Stimulated activated CD4-positive, alpha-beta T cell treated with anti-CD3 and anti-CD28 coated beads, Interleukin-1b, Interleukin-23, amount 100 ng/mL, for 4 hours (primary cell): Measurements from ENCODE around the gene PRPS2.

Source experiments
- DNase-seq, 2 donors: peaks; one replicate each; pipeline ENCODE4 v3.0.0-alpha.2; 2020; ENCODE audit warnings: low read depth in 2 of 2

PRPS2 gene

GRCh38 chrX:12814420-12814819 lies 23.2 kb downstream of the PRPS2 start:
- DNase-seq, result no peak

DNA sequence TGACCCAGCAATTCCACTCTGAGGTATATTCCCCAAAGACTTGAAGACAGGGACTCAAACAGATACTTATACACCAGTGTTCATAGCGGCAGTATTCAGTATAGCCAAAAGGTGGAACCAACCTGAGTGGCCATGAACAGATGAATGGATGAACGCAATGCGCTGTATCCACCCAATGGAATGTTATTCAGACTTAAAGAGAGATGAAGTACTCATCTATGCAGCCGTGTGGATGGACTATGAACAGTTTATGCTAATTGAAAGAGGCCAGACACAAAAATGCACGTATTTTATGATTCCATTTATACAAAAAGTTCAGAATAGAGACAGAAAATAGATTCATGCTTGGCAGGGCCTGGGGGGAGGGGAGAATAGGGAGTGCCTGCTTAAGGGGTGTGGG lies 26.3 kb downstream of the PRPS2 start:
- no peak for DNase-seq

GRCh38 chrX:12819222-12819621 lies 28.0 kb downstream of the PRPS2 start:
- no peak for DNase-seq

DNA sequence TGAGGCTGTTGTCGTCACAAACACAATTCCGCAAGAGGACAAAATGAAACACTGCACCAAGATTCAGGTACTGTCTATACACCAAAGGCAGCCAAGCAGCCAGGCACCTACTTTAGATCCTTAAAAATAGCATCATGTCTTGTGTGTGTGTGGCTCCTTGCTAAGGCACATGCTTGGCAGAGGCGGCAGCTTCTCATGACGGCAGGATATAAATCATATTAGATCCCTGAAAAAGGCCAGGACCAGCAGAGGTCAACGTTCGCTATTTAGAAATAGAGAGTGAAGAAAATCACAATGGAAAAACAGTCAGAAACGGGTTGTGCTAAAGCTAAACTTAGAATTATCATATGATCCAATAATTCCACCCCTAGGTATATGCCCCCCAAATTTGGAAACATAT lies 29.5 kb downstream of the PRPS2 start:
- DNase-seq, result no peak

DNA sequence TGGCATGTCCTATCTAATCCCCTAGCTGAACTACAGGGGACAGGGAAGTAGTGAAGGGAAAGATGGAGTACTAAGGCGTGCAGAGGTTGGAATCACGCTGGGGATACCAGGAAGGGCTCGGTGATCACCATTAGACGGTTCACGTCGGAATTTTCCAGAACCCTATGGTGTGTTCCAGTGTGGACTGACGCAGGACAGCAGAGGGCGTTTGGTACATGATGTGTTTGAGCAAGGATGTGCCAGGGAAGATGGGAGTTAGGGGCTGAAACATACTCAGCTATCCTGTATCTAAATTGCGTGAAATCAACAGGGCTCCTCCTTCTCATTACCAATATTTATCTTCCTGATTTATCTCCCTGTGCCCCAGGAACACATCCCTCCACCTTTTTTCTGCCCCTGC lies 33.7 kb downstream of the PRPS2 start:
- no peak for DNase-seq

GRCh38 chrX:12825801-12826200 lies 34.6 kb downstream of the PRPS2 start:
- DNase-seq, result no peak

DNA sequence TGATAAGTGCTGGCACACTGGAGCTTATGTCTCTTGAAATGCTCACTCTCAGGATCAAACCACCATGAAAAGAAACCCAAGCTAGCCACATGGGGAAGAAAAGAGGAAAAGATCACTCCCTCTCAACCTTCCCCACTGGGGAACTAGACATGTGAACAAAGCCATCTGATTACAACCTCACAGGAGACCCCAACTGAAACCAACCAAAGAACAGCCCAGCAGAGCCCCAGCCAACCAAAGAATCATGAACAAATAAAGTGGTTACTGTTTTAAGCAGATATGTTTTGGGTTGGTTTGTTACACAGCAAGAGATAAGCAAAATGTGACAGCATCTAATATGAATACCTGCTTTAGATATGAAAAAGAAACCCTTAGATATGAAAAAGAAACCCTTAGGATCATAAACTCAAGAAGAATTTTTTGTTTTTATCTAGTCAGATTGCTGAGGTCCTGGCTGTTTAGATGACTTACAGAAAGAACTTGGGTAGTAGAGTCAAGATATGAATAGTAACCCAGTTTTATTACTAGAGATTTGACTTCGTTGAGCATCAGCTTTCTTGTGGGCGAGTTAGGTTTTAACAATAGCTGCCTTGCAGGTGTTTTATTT lies 52.0 kb downstream of the PRPS2 start:
- DNase-seq, result no peak

GRCh38 chrX:12843668-12844279 lies 52.6 kb downstream of the PRPS2 start:
- DNase-seq, result no peak

DNA sequence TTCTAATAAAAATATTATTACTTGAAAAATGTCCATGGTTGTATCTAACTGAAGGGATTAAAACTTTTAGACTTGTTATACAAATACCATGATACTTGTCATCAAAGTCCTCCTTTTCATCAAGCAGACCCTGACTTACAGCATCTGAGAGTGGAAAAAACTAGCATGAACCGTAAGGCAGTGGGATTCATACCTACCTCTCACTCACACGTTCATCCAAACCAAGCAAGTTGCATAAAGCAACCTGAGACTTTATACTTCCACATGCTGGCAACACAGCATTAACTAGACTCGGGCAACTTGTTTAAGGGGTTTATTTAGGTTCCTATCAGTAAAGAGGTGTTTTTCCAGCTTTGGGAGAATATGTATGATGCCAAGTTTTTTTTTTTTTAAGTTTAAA lies 53.1 kb downstream of the PRPS2 start:
- no peak for DNase-seq

DNA sequence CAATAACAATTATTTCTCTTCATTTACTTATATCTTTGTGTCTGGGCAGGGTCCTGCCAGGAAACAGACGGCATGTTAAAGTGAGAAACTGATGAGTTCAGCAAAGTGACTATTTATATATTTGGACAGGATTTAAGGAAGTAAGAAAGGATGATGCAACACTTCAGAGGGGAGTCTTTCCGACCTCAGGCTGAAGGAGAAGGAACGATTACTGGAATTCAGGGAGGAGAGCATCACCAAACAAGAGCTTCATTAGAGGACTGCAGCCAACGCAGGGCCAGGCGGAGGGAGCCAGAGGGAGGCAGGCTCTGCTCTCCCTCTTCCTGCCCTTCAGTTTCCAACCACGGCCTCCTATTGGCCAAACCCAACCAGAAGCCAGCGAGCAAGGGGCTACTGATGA lies 74.1 kb downstream of the PRPS2 start:
- no peak for DNase-seq

DNA sequence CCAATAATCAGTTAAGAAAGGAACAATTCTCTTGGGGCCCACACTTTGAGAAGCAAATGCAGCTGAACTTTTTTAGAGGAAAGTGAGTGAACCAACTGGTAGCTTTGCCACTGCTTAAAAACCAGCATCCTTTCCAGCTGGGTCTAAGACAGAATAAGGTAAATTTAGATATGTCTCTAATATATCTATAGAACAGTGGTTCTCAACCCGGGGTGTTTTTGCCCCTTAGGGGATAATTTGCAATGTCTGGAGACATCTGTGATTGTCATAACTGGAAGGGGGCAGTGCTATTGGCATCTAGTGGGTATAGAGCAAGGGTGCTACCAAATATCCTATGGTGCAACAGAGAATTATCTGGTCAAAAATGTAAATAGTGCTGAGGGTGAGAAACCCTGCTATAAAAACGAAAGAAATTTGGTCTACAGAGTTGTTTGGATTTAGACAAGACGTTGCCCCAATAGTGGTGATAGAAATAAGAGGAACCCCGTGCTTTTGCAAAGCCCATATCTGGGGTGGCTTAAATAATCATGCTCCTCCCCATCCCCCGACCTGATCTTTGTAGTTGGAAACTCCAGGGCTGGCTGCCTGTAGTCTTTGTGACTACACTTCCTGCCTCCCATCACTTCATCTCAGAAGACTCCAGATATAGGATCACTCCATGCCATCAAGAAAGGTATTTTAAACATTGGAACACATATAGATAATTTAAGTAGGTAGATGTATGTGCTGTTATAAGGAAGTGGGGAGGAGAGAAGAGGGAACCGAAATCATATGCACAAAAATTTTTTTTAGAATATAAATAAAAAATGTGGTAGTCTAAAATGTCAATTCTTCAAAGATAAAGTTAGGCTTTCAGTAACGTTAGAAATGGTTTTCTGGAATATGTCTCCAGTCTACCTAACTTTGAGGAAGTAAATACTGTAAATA lies 75.5 kb downstream of the PRPS2 start, which contains the start of gene TLR7:
TLR7 (plus strand) TSS at position 622 of the 927 bp plus-strand sequence. CDS start 507 bp downstream, outside the sequence.
- no peak for DNase-seq

DNA sequence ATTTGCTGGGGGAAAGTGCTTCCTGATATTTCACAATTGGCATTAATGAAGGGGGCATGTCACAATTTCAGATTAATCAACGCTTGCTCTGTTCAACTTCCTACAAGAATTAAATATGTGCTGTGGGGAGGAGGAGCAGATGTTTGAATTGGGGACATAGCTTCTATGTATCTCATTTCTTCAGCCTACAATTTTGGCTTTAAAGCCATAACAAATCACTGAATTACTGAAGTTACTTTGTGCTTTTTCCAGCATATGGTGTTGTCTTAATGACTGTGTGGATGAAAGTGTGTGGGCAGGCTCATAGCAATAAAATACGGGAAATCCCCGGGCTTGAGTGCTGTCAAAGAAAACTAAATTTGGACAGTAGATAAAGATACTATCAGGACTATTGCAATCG lies 76.5 kb downstream of the PRPS2 start:
- no peak for DNase-seq

- no peak for DNase-seq
Measured at GRCh38 chrX:12868747-12869146, 77.5 kb downstream of the PRPS2 start.

DNA sequence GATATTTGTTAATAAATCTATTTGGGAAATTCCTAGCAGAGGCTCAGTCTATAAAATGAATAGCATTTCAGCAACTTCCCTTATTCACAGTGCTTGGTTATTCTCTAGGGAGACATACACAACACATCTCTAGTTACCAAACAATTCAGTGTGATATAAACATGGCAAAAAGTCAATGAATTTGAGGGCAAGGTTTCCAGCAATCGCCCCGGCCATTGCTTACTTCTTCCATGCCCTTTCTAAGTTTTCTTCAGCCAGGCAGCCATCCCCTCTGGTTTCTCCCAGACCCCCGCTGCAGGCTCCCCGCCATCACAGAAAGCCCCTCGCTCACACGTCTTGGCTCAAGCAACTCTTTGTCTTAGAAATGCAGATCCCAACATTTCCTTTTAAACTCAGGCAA lies 80.0 kb downstream of the PRPS2 start:
- DNase-seq, result no peak

- DNase-seq, result no peak
Measured at GRCh38 chrX:12872741-12873140, 81.5 kb downstream of the PRPS2 start.
